Panc1 (cell line): ENCODE data around the gene ADAM23.

Source experiments
- CTCF ChIP-seq: fragments of 450-650 bp; IDR thresholded peaks from 2 replicates; pipeline ENCODE4 v1.5.1; 2017; ENCODE audit warnings: mild to moderate bottlenecking
- POLR2AphosphoS5 ChIP-seq: IDR thresholded peaks from 2 replicates; pipeline ENCODE4 v1.6.1; 2012; ENCODE audit warnings: mild to moderate bottlenecking, low read depth, low read length, moderate library complexity
- REST ChIP-seq, 2 experiments: IDR thresholded peaks; 2 replicates each; pipeline ENCODE4 v1.6.1; 2011 to 2012; ENCODE audit warnings: low read depth in 2 of 2, control low read depth in 1 of 2, low read length in 1 of 2, mild to moderate bottlenecking in 1 of 2, moderate library complexity in 1 of 2; ENCODE audit not compliant: insufficient read depth in 1 of 2

- TF ChIP-seq CTCF (no peak), POLR2AphosphoS5 (no peak), REST (IDR thresholded peaks at IDR 0.05; ENCODE audit: insufficient read depth in 1 of 2, low read depth in 2 of 2, low read length in 1 of 2) (no peak)
Observed at GRCh38 chr2:206488053-206488452, 44.7 kb downstream of the ADAM23 start.
